ENCODE data around the gene C20orf141.
"Not testable (repeated sequence)": the region's sequence is repeated elsewhere in the genome, so short reads cannot be mapped to it uniquely, and the experiment has no call there.

The C20orf141 gene

GRCh38 chr20:2814587-2815051 lies at the start of gene C20orf141:
Gene C20orf141 (plus strand): TSS chr20:2814987. CDS start chr20:2815185, 198 bp downstream.
- peak; percentile 77 for DNase-seq

GRCh38 chr20:2767768-2768631 lies 46.8 kb upstream of the C20orf141 start:
- no peak for DNase-seq

GRCh38 chr20:2768632-2769015 lies 46.2 kb upstream of the C20orf141 start:
- no peak for DNase-seq

- not testable (repeated sequence) for DNase-seq
Observed at GRCh38 chr20:2770091-2770490, 44.7 kb upstream of the C20orf141 start.

- no peak for DNase-seq
Observed at GRCh38 chr20:2771631-2772080, 43.1 kb upstream of the C20orf141 start.

GRCh38 chr20:2773812-2774211 lies 41.0 kb upstream of the C20orf141 start:
- no peak for DNase-seq

- DNase-seq = no peak
Observed at GRCh38 chr20:2775139-2775538, 39.6 kb upstream of the C20orf141 start.

- no peak for DNase-seq
Observed at GRCh38 chr20:2778602-2779321, 36.0 kb upstream of the C20orf141 start.

- DNase-seq = no peak
Observed at GRCh38 chr20:2780948-2781347, 33.8 kb upstream of the C20orf141 start.

GRCh38 chr20:2783908-2784566 lies 30.8 kb upstream of the C20orf141 start:
- no peak for DNase-seq

GRCh38 chr20:2793471-2793870 lies 21.3 kb upstream of the C20orf141 start:
- DNase-seq = no peak

- DNase-seq = no peak
Observed at GRCh38 chr20:2794202-2794748, 20.5 kb upstream of the C20orf141 start.

GRCh38 chr20:2794866-2795447 lies 19.8 kb upstream of the C20orf141 start:
- no peak for DNase-seq

- no peak for DNase-seq
Observed at GRCh38 chr20:2795451-2795850, 19.3 kb upstream of the C20orf141 start.

- no peak for DNase-seq
Observed at GRCh38 chr20:2796011-2796660, 18.7 kb upstream of the C20orf141 start.

GRCh38 chr20:2797136-2797983 lies 17.4 kb upstream of the C20orf141 start:
- no peak for DNase-seq

GRCh38 chr20:2798095-2798805 lies 16.5 kb upstream of the C20orf141 start:
- DNase-seq = no peak

GRCh38 chr20:2798814-2799213 lies 16.0 kb upstream of the C20orf141 start:
- DNase-seq = peak; percentile 12

- no peak for DNase-seq
Observed at GRCh38 chr20:2799271-2799670, 15.5 kb upstream of the C20orf141 start.
